Neuron (in vitro differentiated cells): Measurements from ENCODE around the gene RYR2.
"Not testable (repeated sequence)": the region's sequence is repeated elsewhere in the genome, so short reads cannot be mapped to it uniquely, and the experiment has no call there.

Source experiments
- H2AFZ ChIP-seq: one replicate; pipeline ENCODE4 v1.6.1; 2013; ENCODE audit warnings: low read depth, mild to moderate bottlenecking, inconsistent platforms, low read length, moderate library complexity
- H3K27me3 ChIP-seq: one replicate; pipeline ENCODE4 v1.6.1; 2013; ENCODE audit warnings: low read length; ENCODE audit not compliant: insufficient read depth
- H3K36me3 ChIP-seq: one replicate; pipeline ENCODE4 v1.6.1; 2013; ENCODE audit warnings: low read length; ENCODE audit not compliant: insufficient read depth
- H3K4me1 ChIP-seq: one replicate; pipeline ENCODE4 v1.6.1; 2013; ENCODE audit warnings: low read length; ENCODE audit not compliant: insufficient read depth
- H3K4me3 ChIP-seq: 2 replicates; pipeline ENCODE4 v1.5.1; 2013; ENCODE audit warnings: mild to moderate bottlenecking, low read length, moderate library complexity
- H3K9me3 ChIP-seq: one replicate; pipeline ENCODE4 v1.6.1; 2013; ENCODE audit warnings: low read length

The RYR2 gene

DNA sequence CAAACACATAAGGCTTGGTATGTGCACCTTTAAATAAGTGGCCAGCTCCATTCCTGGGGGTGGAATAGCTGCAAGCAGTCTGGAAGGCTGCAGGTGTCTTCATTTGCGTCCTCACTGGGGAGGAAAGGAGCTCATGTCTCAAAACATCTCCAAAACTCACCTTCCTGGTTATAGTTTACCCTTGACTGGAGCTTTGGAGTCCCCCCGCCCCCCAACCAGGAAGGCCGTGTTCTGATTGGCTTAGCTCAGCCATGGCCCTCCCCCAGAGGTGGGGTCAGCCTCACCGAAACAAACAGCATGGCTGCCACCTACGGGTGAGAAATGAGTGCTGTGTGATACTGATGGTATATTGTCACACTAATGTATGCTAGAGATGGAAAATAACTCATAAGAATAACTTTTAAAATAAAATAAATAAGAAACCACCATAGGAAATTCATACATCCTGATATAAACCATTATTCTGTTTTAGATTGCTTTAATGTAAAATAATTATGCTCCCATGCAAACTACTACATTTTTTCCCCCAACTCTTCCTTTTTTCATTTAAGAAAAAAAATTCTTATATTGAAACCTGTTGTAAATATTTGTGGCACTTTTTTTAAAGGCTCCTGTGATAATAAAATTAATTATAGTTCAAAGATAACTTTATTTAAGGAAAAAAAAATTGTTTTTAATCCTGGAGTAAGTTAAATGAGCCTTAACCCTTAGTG lies 757.9 kb downstream of the RYR2 start:
- no peaks in the 10 kb centered on the region for H3K36me3 ChIP-seq
- no peak overlapping the region for H3K4me3 ChIP-seq
- H3K4me1 ChIP-seq: no peaks in the 10 kb centered on the region
- H3K9me3 ChIP-seq: no peaks in the 10 kb centered on the region
- H2AFZ ChIP-seq: no peak overlapping the region
- H3K27me3 ChIP-seq: no peaks in the 10 kb centered on the region

DNA sequence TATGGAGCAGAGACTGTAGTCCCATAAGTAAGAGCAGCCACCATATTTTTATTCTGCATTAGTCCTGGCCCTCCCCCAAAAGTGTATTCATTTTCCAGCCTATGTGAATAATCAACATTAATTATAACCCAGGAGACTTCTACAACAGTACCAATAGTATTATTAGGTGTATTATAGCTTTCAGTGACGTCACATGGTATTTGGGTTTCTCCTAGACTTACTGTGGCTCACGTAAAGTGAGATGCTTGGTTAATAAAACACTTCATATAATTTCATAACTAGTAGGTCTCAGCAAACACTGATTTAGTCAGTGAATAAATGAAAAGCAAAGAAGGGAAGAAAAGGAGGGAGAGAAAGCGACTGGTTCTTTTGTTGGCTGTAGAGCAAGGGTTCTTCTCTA lies 762.5 kb downstream of the RYR2 start:
- H2AFZ ChIP-seq: no peak overlapping the region

DNA sequence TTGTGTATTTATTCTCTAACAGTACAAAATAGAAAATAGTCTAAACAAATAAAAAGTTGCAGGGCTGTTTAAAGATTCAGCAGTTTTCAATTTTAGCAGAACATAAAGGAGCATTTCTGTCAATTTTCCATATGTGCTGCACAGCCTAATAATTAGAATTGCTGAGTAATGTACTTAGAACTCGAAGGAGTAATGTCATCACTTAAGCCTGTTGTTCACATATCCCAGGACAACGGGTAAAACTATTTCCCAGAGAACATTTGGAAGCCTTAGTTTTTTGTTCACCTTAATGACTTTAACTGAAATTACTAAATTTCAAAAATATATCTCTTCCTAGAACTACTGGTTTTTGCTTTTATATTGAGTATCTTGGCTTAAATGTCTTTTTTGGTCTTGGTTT lies 767.1 kb downstream of the RYR2 start:
- Histone ChIP-seq H3K4me3 (no peak overlapping the region), H3K36me3 (no peaks in the 10 kb centered on the region), H3K4me1 (no peaks in the 10 kb centered on the region), H3K9me3 (no peaks in the 10 kb centered on the region), H3K27me3 (no peaks in the 10 kb centered on the region), H2AFZ (no peak overlapping the region)

More for the DNA sequence above, 762.5 kb downstream of the RYR2 start:
- Histone ChIP-seq H3K36me3 (no peaks in the 10 kb centered on the region), H3K9me3 (no peaks in the 10 kb centered on the region), H3K4me3 (no peak overlapping the region), H3K4me1 (no peaks in the 10 kb centered on the region), H3K27me3 (no peaks in the 10 kb centered on the region)

DNA sequence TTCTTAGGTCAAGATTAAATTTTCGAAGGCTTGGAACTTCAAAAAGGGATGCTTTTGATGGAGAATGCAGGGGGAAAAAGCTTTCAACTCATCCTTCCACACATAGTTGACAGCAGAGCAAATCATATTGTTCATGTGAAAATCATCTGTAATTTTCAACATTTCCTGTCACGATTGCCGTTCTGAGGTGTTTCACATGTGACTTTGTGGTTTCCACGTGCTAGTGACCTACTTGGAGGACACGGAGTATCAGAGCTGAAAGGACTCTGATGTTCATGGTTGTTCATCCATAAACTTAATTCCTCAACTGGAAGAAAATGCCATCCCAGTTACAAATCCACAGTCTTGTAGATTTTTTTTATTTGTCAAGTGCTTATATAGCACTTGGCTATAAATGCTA lies 769.6 kb downstream of the RYR2 start:
- Histone ChIP-seq H3K4me3 (no peak overlapping the region), H2AFZ (no peak overlapping the region), H3K36me3 (no peaks in the 10 kb centered on the region), H3K27me3 (no peaks in the 10 kb centered on the region), H3K9me3 (no peaks in the 10 kb centered on the region), H3K4me1 (no peaks in the 10 kb centered on the region)

DNA sequence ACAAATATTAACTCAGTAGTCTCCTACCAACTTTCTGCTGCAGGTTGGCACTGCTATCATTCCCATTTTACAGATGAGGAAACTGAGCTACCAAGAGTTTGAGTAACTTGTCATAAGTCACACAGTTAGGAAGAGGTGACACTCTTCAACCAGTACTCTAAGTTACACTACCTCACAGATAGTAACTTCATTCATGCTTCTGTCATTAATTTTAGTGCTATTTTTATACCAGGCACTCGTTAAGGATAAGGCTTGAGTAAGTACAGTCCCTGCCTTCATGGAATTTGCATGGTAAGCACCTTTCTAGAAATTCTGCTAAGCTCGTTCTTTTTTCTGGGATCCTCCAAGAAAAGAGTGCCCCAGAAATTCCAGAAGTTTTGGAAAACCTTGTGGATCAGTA lies 770.1 kb downstream of the RYR2 start:
- H3K27me3 ChIP-seq: no peaks in the 10 kb centered on the region
- H3K36me3 ChIP-seq: no peaks in the 10 kb centered on the region
- no peak overlapping the region for H3K4me3 ChIP-seq
- no peaks in the 10 kb centered on the region for H3K9me3 ChIP-seq
- H2AFZ ChIP-seq: no peak overlapping the region
- no peaks in the 10 kb centered on the region for H3K4me1 ChIP-seq

DNA sequence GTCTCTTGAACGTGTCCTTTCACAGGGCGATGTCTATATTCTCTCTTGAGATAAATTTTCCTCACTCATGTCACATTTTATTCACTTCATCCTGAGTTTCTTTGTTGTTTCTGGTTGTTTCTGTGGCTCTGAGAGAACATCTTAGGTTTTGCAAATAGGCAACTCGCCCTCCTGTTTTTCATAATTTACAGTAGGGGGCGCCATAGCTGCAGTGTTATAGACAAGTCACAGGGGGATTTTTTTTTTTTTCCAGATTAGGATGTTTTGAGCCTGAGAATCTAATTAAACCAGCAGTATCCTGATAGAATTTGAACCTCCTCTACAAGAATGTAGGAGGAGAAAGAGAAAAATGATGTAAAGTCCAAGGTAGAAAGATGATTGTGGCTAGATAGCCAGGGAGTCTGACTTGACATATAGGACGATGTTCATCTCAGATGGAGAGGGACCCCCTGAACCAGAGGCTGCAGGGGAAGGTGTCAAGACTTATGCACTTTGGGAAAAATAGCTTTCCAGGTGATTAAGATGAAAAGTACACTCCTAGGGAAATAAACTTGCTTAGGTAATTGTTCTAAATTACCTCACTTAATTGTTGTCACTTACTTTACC lies 772.4 kb downstream of the RYR2 start:
- Histone ChIP-seq H3K36me3 (no peaks in the 10 kb centered on the region), H3K4me3 (no peak overlapping the region), H2AFZ (no peak overlapping the region), H3K9me3 (no peaks in the 10 kb centered on the region), H3K4me1 (no peaks in the 10 kb centered on the region), H3K27me3 (no peaks in the 10 kb centered on the region)

DNA sequence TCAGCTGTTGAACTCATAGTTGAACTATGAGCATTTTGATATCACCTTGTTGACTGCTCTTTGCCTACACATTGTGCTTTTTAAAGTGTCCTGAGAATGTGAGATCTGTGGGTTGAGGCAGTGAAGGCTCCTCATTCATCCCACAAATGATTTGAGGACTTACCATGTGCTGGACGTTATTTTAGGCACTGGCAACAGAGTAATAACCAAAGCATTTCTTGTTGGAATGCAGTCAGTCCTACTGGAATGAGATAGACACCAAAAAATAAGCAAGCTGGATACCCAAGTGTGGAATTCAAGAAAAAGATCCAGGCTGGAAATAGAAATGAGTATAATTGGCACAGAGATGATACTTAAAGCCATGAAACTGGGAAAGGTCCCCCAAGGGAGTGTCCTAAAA lies 775.3 kb downstream of the RYR2 start:
- Histone ChIP-seq H3K4me3 (no peak overlapping the region), H3K4me1 (no peaks in the 10 kb centered on the region), H3K27me3 (no peaks in the 10 kb centered on the region), H2AFZ (no peak overlapping the region), H3K36me3 (no peaks in the 10 kb centered on the region), H3K9me3 (no peaks in the 10 kb centered on the region)

DNA sequence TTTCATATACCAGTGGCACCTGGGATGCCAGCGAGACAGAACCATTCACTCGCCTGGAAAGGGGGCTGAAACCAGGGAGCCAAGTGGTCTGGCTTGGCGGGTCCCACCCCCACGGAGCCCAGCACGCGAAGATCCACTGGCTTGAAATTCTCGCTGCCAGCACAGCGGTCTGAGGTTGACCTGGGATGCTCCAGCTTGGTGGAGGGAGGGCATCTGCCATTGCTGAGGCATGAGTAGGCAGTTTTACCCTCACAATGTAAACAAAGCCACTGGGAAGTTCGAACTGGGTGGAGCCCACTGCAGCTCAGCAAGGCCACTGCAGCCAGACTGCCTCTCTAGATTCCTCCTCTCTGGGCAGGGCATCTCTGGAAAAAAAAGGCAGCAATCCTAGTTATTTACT lies 778.6 kb downstream of the RYR2 start:
- H3K4me1 ChIP-seq, H2AFZ ChIP-seq, H3K36me3 ChIP-seq, H3K4me3 ChIP-seq, H3K27me3 ChIP-seq, H3K9me3 ChIP-seq: not testable (repeated sequence)

DNA sequence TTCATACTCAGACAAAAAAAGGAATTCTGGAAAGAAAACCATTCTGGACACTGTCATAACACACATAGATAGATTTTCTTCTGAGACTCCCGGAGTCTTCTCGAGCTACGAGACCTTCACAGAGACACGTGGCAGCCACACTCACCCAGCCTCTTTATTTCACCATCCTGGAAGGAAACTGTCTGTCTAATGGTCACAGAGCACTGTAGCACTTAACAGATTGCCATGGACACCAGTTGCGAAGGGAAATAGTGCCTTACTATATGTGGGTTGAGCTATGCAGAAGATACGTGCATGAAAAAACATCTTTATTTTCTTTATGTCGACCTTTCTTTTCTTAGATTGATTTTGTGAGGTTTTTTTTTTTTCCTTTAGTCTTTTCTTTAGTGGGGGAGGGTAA lies 790.9 kb downstream of the RYR2 start:
- H3K27me3 ChIP-seq: no peaks in the 10 kb centered on the region
- H3K4me1 ChIP-seq: peaks cover 10% of the 10 kb centered on the region
- H3K4me3 ChIP-seq: no peak overlapping the region
- H3K36me3 ChIP-seq: no peaks in the 10 kb centered on the region
- H3K9me3 ChIP-seq: no peaks in the 10 kb centered on the region
- H2AFZ ChIP-seq: no peak overlapping the region

DNA sequence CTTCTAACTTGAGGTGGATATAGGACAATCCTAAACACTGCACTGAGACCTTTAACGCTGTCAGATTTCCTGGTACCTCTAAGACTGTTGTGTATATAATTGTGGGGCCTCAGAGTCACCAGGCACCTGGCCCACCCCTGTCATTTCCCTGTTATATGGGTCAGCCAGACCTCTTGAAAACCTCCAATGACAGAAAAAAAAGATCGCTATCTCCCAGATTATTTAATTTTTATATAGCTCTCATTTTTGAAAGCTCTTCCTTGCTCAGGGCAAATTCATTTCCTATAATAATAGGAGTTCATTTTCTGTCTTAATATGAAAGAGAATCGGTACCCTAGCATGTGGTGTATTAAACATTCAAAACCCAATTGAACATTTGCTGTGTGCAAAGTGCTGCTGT lies 792.1 kb downstream of the RYR2 start:
- Histone ChIP-seq H3K27me3 (no peaks in the 10 kb centered on the region), H2AFZ (no peak overlapping the region), H3K4me3 (no peak overlapping the region), H3K9me3 (no peaks in the 10 kb centered on the region), H3K36me3 (no peaks in the 10 kb centered on the region), H3K4me1 (peaks cover 10% of the 10 kb centered on the region)

DNA sequence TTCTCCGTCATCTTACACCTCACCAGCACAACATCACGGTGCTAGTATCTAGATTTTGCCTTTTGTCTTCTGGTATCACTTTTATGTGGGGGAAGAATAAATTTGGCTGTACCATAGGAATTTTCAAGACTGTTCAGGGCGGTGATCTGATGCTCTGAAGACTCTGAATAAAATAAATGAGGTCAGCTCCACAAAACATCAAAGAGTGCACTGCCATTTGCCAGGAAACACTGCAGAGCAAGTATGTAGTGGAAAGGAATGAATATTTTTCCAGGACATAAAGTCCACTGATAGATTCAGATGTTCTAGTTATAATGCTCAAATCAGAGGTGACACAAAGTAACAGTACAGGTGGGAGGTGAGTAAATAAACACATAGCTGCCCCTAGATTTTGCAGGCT lies 792.5 kb downstream of the RYR2 start:
- H3K4me1 ChIP-seq: peaks cover 10% of the 10 kb centered on the region
- H3K27me3 ChIP-seq: no peaks in the 10 kb centered on the region
- H3K9me3 ChIP-seq: no peaks in the 10 kb centered on the region
- H3K36me3 ChIP-seq: no peaks in the 10 kb centered on the region
- no peak overlapping the region for H2AFZ ChIP-seq
- no peak overlapping the region for H3K4me3 ChIP-seq

DNA sequence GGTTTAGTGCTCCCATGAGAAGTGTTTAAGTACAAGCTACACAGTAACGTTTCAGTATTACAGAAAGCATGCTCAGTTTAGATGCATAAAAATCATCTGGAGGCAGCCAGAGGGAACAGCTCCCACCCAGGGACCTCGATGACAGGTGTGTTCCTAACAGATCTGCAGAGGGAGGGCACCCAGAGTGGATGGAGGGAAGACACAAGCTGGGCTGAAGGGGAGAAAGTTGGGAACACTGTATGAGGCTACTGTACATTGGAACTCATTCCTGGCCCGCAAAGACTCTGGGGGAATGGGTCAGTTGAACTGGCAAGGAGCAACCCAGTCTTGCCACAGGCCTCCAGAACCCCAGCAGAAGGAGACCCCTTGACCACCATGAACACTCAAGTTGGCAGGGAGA lies 796.3 kb downstream of the RYR2 start:
- H3K9me3 ChIP-seq: no peaks in the 10 kb centered on the region
- H3K27me3 ChIP-seq: no peaks in the 10 kb centered on the region
- no peak overlapping the region for H2AFZ ChIP-seq
- H3K36me3 ChIP-seq: no peaks in the 10 kb centered on the region
- H3K4me1 ChIP-seq: peaks cover 7% of the 10 kb centered on the region
- H3K4me3 ChIP-seq: no peak overlapping the region

DNA sequence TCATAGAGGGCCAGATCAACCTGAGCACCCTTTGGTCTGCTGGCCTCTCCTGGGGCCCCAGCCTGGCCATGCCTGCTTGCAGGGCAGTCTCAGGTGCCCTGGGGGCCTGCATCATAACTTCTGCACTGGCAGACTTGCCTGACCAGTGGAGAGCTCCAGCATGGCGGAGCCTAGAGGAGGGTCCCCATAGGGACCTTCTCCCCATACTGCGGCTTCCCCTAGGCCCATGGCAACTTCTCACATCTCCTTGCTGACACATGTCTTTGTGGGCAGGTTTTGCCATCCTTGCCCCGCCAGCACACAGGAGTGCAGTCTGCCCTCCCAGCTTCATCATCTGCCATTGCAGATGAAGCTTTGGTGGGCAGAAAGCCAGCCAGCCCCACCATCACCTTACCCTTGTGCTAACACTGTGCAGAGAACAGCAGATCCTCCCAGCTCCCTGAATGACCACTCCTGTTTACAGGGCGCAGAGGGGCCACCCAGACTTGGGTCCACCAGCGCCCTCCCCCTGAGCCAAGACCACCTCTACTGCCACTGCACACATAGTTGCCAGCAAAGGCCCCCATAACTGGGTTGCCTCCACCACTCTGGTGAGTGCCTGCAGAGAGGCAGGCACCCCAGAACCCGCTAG lies 797.0 kb downstream of the RYR2 start:
- H3K4me1 ChIP-seq: peaks cover 4% of the 10 kb centered on the region
- no peak overlapping the region for H2AFZ ChIP-seq
- no peaks in the 10 kb centered on the region for H3K36me3 ChIP-seq
- H3K4me3 ChIP-seq: no peak overlapping the region
- H3K9me3 ChIP-seq: no peaks in the 10 kb centered on the region
- no peaks in the 10 kb centered on the region for H3K27me3 ChIP-seq
